Suprapubic skin (tissue), 4 donors: ENCODE measurements around the gene PDZRN3. TPM values are rescaled to one million over a fixed set of nuclear protein-coding genes. Genes with fewer than 3 reads are reported as not detected.

Source experiments
- DNase-seq, 2 donors: peaks; one replicate each; pipeline ENCODE4 v3.0.0-alpha.2; 2019; ENCODE audit warnings: low spot score in 2 of 2
- H3K27ac ChIP-seq: fragments of 200-600 bp; sonication (generic); one replicate; pipeline ENCODE4 v1.5.1; 2019
- H3K27me3 ChIP-seq: fragments of 200-600 bp; sonication (generic); one replicate; pipeline ENCODE4 v1.5.1; 2019
- H3K36me3 ChIP-seq: fragments of 200-600 bp; sonication (generic); one replicate; pipeline ENCODE4 v1.5.1; 2019
- H3K4me1 ChIP-seq: fragments of 200-600 bp; sonication (generic); one replicate; pipeline ENCODE4 v1.5.1; 2019
- H3K4me3 ChIP-seq: fragments of 200-600 bp; sonication (generic); one replicate; pipeline ENCODE4 v1.5.1; 2019; ENCODE audit warnings: mild to moderate bottlenecking
- H3K9me3 ChIP-seq: fragments of 200-600 bp; sonication (generic); one replicate; pipeline ENCODE4 v1.5.1; 2019
- CTCF ChIP-seq, 2 donors: fragments of 200-600 bp in 1 of 2; fragments of 450-650 bp in 1 of 2; sonication (generic) in 1 of 2; IDR thresholded peaks; one replicate each; pipeline ENCODE4 v1.5.1; 2016 to 2019; ENCODE audit warnings: antibody characterized with exemption in 2 of 2, mild to moderate bottlenecking in 1 of 2, moderate library complexity in 1 of 2
- EP300 ChIP-seq: sonication (generic); formaldehyde crosslinking; IDR thresholded peaks from one replicate; pipeline ENCODE4 v1.6.1; 2017; ENCODE audit warnings: antibody characterized with exemption
- POLR2A ChIP-seq, 2 donors: fragments of 450-650 bp; IDR thresholded peaks; one replicate each; pipeline ENCODE4 v1.6.1; 2017; ENCODE audit warnings: antibody characterized with exemption in 2 of 2, mild to moderate bottlenecking in 2 of 2, moderate library complexity in 2 of 2
- POLR2AphosphoS5 ChIP-seq, 3 donors: sonication (generic); formaldehyde crosslinking; IDR thresholded peaks; one replicate each; pipeline ENCODE4 v1.6.1; 2017; ENCODE audit warnings: antibody characterized with exemption in 3 of 3
- WGBS: methylation state at CpG from one replicate; pipeline ENCODE4 v1.1.5; 2018; 5-methylcytosine and 5-hydroxymethylcytosine counted together
- total RNA-seq, 4 donors: library from RNA; depleted of rRNA; stranded (reverse); fragments of >200 nt; gene quantifications; one replicate each; pipeline ENCODE4 v1.1.0, GENCODE V29; 2016

PDZRN3 gene
- total RNA-seq, 4 donors from 2014 or later, result 9.2 to 33.3 (median 13.7) TPM

DNA sequence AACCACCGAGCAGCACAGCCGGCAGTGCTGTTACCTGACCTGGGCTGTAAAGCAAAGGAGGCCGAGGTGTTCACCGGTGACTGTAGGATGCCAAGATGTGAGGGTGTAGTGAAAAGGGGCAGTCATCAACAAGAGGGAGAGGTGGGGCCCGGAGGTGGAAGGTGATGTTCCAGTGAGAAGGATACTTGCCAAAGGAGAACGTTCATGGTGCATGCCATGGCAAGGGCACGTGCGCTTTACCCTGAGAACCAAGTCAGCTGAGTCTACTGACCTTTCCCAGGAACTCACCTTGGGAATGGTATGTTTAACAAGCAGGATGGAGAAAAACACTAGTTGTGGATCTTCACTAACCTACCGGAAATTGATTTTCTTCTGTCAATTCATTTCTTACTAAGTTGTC lies 211.1 kb downstream of the PDZRN3 start:
- Histone ChIP-seq H3K27me3 (no peaks in the 10 kb centered on the region), H3K4me1 (peaks cover 1% of the 10 kb centered on the region), H3K36me3 (no peaks in the 10 kb centered on the region), H3K4me3 (no peak overlapping the region), H3K27ac (no peak overlapping the region), H3K9me3 (no peaks in the 10 kb centered on the region)
- DNase-seq, result no peak
- no peak for TF ChIP-seq EP300
- no peak for TF ChIP-seq POLR2A (IDR thresholded peaks at IDR 0.05)
- TF ChIP-seq CTCF (IDR thresholded peaks at IDR 0.05), result no peak
- no peak for TF ChIP-seq POLR2AphosphoS5 (IDR thresholded peaks at IDR 0.05)
- 86% methylated on average over 9 of the region's 9 CpGs for WGBS

GRCh38 chr3:73411993-73412392 lies 212.7 kb downstream of the PDZRN3 start:
- H3K27me3 ChIP-seq, result no peaks in the 10 kb centered on the region
- TF ChIP-seq POLR2A (IDR thresholded peaks at IDR 0.05) (no peak), EP300 (no peak), POLR2AphosphoS5 (IDR thresholded peaks at IDR 0.05) (no peak), CTCF (IDR thresholded peaks at IDR 0.05) (no peak)
- H3K9me3 ChIP-seq, result no peaks in the 10 kb centered on the region
- H3K4me1 ChIP-seq, result no peaks in the 10 kb centered on the region
- WGBS, result 78% methylated on average over 5 of the region's 5 CpGs
- H3K27ac ChIP-seq, result no peak overlapping the region
- no peaks in the 10 kb centered on the region for H3K36me3 ChIP-seq
- H3K4me3 ChIP-seq, result no peak overlapping the region
- DNase-seq, result no peak

GRCh38 chr3:73411545-73411944 lies 213.2 kb downstream of the PDZRN3 start:
- H3K9me3 ChIP-seq, result no peaks in the 10 kb centered on the region
- H3K36me3 ChIP-seq, result no peaks in the 10 kb centered on the region
- no peak overlapping the region for H3K4me3 ChIP-seq
- H3K27me3 ChIP-seq, result no peaks in the 10 kb centered on the region
- 80% methylated on average over 7 of the region's 7 CpGs for WGBS
- H3K4me1 ChIP-seq, result peaks cover under 1% of the 10 kb centered on the region
- no peak overlapping the region for H3K27ac ChIP-seq
- no peak for TF ChIP-seq CTCF (IDR thresholded peaks at IDR 0.05)
- no peak for TF ChIP-seq POLR2AphosphoS5 (IDR thresholded peaks at IDR 0.05)
- TF ChIP-seq POLR2A (IDR thresholded peaks at IDR 0.05), result no peak
- no peak for TF ChIP-seq EP300
- DNase-seq, result no peak

- no peak overlapping the region for H3K27ac ChIP-seq
- peaks cover 12% of the 10 kb centered on the region for H3K4me1 ChIP-seq
- 61% methylated on average over 10 of the region's 10 CpGs for WGBS
- H3K9me3 ChIP-seq, result no peaks in the 10 kb centered on the region
- H3K4me3 ChIP-seq, result no peak overlapping the region
- TF ChIP-seq CTCF (IDR thresholded peaks at IDR 0.05) (no peak), POLR2A (IDR thresholded peaks at IDR 0.05) (no peak)
- no peaks in the 10 kb centered on the region for H3K27me3 ChIP-seq
- DNase-seq, result no peak
- no peaks in the 10 kb centered on the region for H3K36me3 ChIP-seq
Observed at GRCh38 chr3:73409138-73409763, 215.5 kb downstream of the PDZRN3 start.

- Histone ChIP-seq H3K27ac (no peak overlapping the region), H3K4me3 (no peak overlapping the region), H3K4me1 (peaks cover 12% of the 10 kb centered on the region), H3K36me3 (no peaks in the 10 kb centered on the region), H3K9me3 (no peaks in the 10 kb centered on the region), H3K27me3 (no peaks in the 10 kb centered on the region)
- DNase-seq, result no peak
- TF ChIP-seq POLR2AphosphoS5 (IDR thresholded peaks at IDR 0.05) (no peak), CTCF (IDR thresholded peaks at IDR 0.05) (no peak), EP300 (no peak), POLR2A (IDR thresholded peaks at IDR 0.05) (no peak)
- 78% methylated on average over 10 of the region's 10 CpGs for WGBS
Observed at GRCh38 chr3:73408634-73409033, 216.1 kb downstream of the PDZRN3 start.
